Bronchial epithelial cell (primary cell): Measurements from ENCODE around the gene CAPN10. TPM values are rescaled to one million over a fixed set of nuclear protein-coding genes. Genes with fewer than 3 reads are reported as not detected.

Experiments
- DNase-seq: peaks from one replicate; pipeline ENCODE4 v3.0.0-alpha.2; 2010; ENCODE audit warnings: low read depth
- FAIRE-seq: peaks from 2 replicates; lab custom pipeline; 2011; peaks lifted over from hg19 to GRCh38; lab: Jason Lieb, UNC
- H3K27me3 ChIP-seq: 2 replicates; pipeline ENCODE4 v1.5.1; 2011; ENCODE audit warnings: low read length; ENCODE audit not compliant: control insufficient read depth, insufficient read depth
- H3K36me3 ChIP-seq: 2 replicates; pipeline ENCODE4 v1.5.1; 2011; ENCODE audit warnings: low read length; ENCODE audit not compliant: control insufficient read depth, insufficient read depth
- H3K4me3 ChIP-seq: 2 replicates; pipeline ENCODE4 v1.5.1; 2011; ENCODE audit warnings: mild to moderate bottlenecking, low read depth, low read length, control low read depth
- total RNA-seq: library from RNA; depleted of rRNA; stranded (reverse); fragments of >200 nt; gene quantifications from 2 replicates; pipeline ENCODE4 v1.2.1, GENCODE V29; 2014
- TF ChIP-seq, protein P1 (sequence below): IDR thresholded peaks from 2 replicates; pipeline ENCODE4 v1.5.1; 2011; ENCODE audit warnings: mild to moderate bottlenecking, moderate library complexity, low read length, control low read depth, inconsistent platforms; ENCODE audit not compliant: insufficient read depth, severe bottlenecking

The CAPN10 gene
- total RNA-seq, 1 donor from 2014 or later, result 13.4 TPM

DNA sequence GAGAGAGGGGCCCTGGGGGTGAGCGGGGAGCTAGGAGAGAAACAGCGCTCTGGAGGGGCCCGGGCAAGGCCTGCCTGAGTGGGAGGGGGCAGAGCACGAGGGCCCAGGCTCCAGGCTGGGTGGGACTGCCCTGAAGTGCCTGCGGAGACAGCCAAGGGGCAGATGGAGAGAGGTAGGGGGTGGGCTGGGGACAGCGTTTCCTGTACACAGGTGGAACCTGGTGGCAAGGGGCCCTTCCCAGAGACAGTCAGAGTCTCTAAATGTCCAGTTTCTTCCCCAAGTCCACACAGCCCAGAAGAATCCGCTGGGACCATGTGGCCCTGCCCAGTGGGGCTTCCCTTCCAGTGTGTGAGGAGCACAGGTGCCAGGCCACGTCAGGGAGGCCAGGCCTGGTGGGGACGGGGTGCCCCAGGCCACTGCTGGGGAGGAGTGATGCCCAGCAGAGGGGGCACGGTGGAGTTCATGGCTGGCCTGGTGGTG, 37.0 kb downstream of the CAPN10 start:
- no peak for FAIRE-seq
- no peaks in the 10 kb centered on the region for H3K27me3 ChIP-seq
- DNase-seq, result no peak
- no peak overlapping the region for H3K4me3 ChIP-seq
- no peaks in the 10 kb centered on the region for H3K36me3 ChIP-seq
- TF ChIP-seq, protein P1, sequence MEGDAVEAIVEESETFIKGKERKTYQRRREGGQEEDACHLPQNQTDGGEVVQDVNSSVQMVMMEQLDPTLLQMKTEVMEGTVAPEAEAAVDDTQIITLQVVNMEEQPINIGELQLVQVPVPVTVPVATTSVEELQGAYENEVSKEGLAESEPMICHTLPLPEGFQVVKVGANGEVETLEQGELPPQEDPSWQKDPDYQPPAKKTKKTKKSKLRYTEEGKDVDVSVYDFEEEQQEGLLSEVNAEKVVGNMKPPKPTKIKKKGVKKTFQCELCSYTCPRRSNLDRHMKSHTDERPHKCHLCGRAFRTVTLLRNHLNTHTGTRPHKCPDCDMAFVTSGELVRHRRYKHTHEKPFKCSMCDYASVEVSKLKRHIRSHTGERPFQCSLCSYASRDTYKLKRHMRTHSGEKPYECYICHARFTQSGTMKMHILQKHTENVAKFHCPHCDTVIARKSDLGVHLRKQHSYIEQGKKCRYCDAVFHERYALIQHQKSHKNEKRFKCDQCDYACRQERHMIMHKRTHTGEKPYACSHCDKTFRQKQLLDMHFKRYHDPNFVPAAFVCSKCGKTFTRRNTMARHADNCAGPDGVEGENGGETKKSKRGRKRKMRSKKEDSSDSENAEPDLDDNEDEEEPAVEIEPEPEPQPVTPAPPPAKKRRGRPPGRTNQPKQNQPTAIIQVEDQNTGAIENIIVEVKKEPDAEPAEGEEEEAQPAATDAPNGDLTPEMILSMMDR, result no peak

GRCh38 chr2:240624011-240624949, 37.7 kb downstream of the CAPN10 start:
- no peak for DNase-seq
- TF ChIP-seq, protein P1, result no peak
- Histone ChIP-seq H3K4me3 (no peak overlapping the region), H3K36me3 (no peaks in the 10 kb centered on the region), H3K27me3 (no peaks in the 10 kb centered on the region)
- no peak for FAIRE-seq

- DNase-seq (no peak), FAIRE-seq (no peak)
- TF ChIP-seq, protein P1, result no peak
- Histone ChIP-seq H3K36me3 (no peaks in the 10 kb centered on the region), H3K27me3 (no peaks in the 10 kb centered on the region), H3K4me3 (no peak within 1 kb of the TSS)
Observed at GRCh38 chr2:240624950-240625621, 38.6 kb downstream of the CAPN10 start, which contains the start of gene GPR35. GPR35 (plus strand) TSS chr2:240625480; CDS start chr2:240629953, 4,473 bp downstream.

- Histone ChIP-seq H3K4me3 (no peak overlapping the region), H3K36me3 (no peaks in the 10 kb centered on the region), H3K27me3 (no peaks in the 10 kb centered on the region)
- TF ChIP-seq, protein P1, result no peak
- no peak for FAIRE-seq
- no peak for DNase-seq
Observed at GRCh38 chr2:240626531-240627300, 40.2 kb downstream of the CAPN10 start.

DNA sequence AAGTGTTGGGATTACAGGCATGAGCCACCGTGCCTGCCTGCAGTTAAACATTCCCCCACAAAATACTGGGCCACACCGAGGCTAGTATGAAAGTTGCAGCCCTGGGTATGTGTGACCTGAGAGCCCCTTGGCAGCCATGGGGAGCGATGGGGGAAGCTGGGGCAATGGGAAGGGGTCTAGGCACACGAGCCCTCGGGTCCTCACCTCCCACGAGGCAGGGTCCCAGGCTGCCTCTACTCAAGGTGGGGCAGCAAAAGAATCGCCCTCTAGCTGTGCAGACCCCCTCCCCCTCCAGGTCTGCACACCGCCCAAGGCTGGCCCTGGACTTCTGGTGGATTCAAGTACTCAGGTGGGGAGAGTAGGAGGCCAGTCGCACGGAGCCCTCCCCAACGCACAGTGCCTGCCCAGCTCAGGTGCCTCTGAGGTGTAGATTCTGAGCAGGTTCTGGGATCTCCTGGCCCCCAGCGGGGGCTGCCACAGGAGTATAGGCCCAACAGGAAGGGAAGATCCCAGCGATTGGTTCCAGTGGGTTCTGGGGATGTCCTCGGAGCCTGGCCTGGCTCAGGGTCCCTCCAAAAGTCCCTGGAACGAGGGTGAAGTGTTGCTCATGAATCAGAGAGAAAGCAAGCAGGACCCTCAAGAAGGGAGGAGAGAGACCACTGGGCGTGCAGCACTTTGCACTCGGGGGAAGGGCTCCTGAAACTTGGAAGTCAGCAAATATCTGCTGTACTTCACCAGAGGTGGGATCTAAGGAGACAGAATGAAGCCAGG, 41.4 kb downstream of the CAPN10 start:
- Histone ChIP-seq H3K36me3 (no peaks in the 10 kb centered on the region), H3K4me3 (no peak overlapping the region), H3K27me3 (no peaks in the 10 kb centered on the region)
- no peak for FAIRE-seq
- DNase-seq, result no peak
- TF ChIP-seq, protein P1, result no peak
